GM12873 (cell line): ENCODE measurements around the gene OR2AG1.

Experiments used
- CTCF ChIP-seq: IDR thresholded peaks from 2 replicates; pipeline ENCODE4 v1.5.1; 2012; ENCODE audit warnings: low read depth, mild to moderate bottlenecking, moderate library complexity, low read length, control low read depth; ENCODE audit not compliant: insufficient read depth; ENCODE audit errors: missing control alignments

The OR2AG1 gene

GRCh38 chr11:6799402-6799801 is 16.6 kb downstream of the OR2AG1 start, which contains the start of gene OR6A2:
Gene OR6A2 (minus strand): TSS chr11:6799689. CDS start chr11:6795708, 3,981 bp downstream.
- no peak for TF ChIP-seq CTCF

GRCh38 chr11:6812390-6813005 is 29.7 kb downstream of the OR2AG1 start:
- TF ChIP-seq CTCF = peak; percentile 97

- TF ChIP-seq CTCF = no peak
Measured at GRCh38 chr11:6813656-6814055, 30.8 kb downstream of the OR2AG1 start.

- TF ChIP-seq CTCF = no peak
Measured at GRCh38 chr11:6817694-6818093, 34.9 kb downstream of the OR2AG1 start.

GRCh38 chr11:6818967-6819366 is 36.1 kb downstream of the OR2AG1 start:
- no peak for TF ChIP-seq CTCF

- TF ChIP-seq CTCF = no peak
Measured at GRCh38 chr11:6824136-6824823, 41.5 kb downstream of the OR2AG1 start.

GRCh38 chr11:6825231-6825744 is 42.5 kb downstream of the OR2AG1 start:
- TF ChIP-seq CTCF = no peak
